MM.1S (cell line): Measurements from ENCODE around the gene PRR15L.

ENCODE experiments used
- DNase-seq: peaks from one replicate; pipeline ENCODE4 v3.0.0-alpha.2; 2015
- H2AFZ ChIP-seq: fragments of 300-600 bp; sonication (generic); 2 replicates; pipeline ENCODE4 v1.6.0; 2016; ENCODE audit warnings: antibody characterized with exemption, low read length
- H3F3A ChIP-seq: fragments of 300-600 bp; sonication (generic); 2 replicates; pipeline ENCODE4 v1.6.1; 2016; ENCODE audit warnings: mild to moderate bottlenecking, antibody characterized with exemption, low read length, moderate library complexity, mixed read lengths; ENCODE audit not compliant: insufficient read depth
- H3K27ac ChIP-seq: fragments of 300-600 bp; sonication (generic); 2 replicates; pipeline ENCODE4 v1.5.1; 2016; ENCODE audit warnings: mild to moderate bottlenecking, low read length
- H3K27me3 ChIP-seq: fragments of 300-600 bp; sonication (generic); replicated peaks from 2 replicates; pipeline ENCODE4 v1.6.0; 2016; ENCODE audit warnings: low read length; ENCODE audit not compliant: insufficient read depth
- H3K36me3 ChIP-seq: fragments of 300-600 bp; sonication (generic); replicated peaks from 2 replicates; pipeline ENCODE4 v1.6.1; 2016; ENCODE audit warnings: mild to moderate bottlenecking, low read length, mixed read lengths; ENCODE audit not compliant: insufficient read depth
- H3K4me1 ChIP-seq: fragments of 300-600 bp; sonication (generic); 2 replicates; pipeline ENCODE4 v1.6.1; 2016; ENCODE audit warnings: low read length, mixed read lengths
- H3K4me2 ChIP-seq: fragments of 300-600 bp; sonication (generic); 2 replicates; pipeline ENCODE4 v1.6.0; 2016; ENCODE audit warnings: low read depth, low read length
- H3K4me3 ChIP-seq: fragments of 300-600 bp; sonication (generic); 2 replicates; pipeline ENCODE4 v1.5.1; 2016; ENCODE audit warnings: low read length, mixed read lengths
- H3K79me2 ChIP-seq: fragments of 300-600 bp; sonication (generic); 2 replicates; pipeline ENCODE4 v1.6.1; 2016; ENCODE audit warnings: mixed run types, low read length, mixed read lengths
- H3K9ac ChIP-seq: fragments of 300-600 bp; sonication (generic); 2 replicates; pipeline ENCODE4 v1.6.1; 2016; ENCODE audit warnings: low read length, mixed read lengths
- H3K9me2 ChIP-seq: fragments of 300-600 bp; sonication (generic); replicated peaks from 2 replicates; pipeline ENCODE4 v1.6.1; 2016; ENCODE audit warnings: mild to moderate bottlenecking, low read length, mixed read lengths; ENCODE audit not compliant: insufficient read depth
- H3K9me3 ChIP-seq: fragments of 300-600 bp; sonication (generic); replicated peaks from 2 replicates; pipeline ENCODE4 v1.6.1; 2016; ENCODE audit warnings: mild to moderate bottlenecking, low read length, mixed read lengths; ENCODE audit not compliant: insufficient read depth
- H4K20me1 ChIP-seq: fragments of 300-600 bp; sonication (generic); 2 replicates; pipeline ENCODE4 v1.6.1; 2016; ENCODE audit warnings: mild to moderate bottlenecking, low read length, moderate library complexity, mixed read lengths; ENCODE audit not compliant: insufficient read depth
- EZH2 ChIP-seq: fragments of 300-600 bp; sonication (generic); optimal IDR thresholded peaks from 2 replicates; pipeline ENCODE3; 2017; ENCODE audit warnings: low read depth, mild to moderate bottlenecking, antibody characterized with exemption, low read length, mixed read lengths
- EZH2phosphoT487 ChIP-seq: fragments of 300-600 bp; sonication (generic); IDR thresholded peaks from 2 replicates; pipeline ENCODE4 v1.6.1; 2018; ENCODE audit warnings: antibody characterized with exemption, low read length
- TF ChIP-seq, protein P1 (sequence below): fragments of 300-600 bp; sonication (generic); IDR thresholded peaks from 2 replicates; pipeline ENCODE4 v1.5.1; 2016; ENCODE audit warnings: antibody characterized with exemption, low read length, mixed read lengths

The PRR15L gene

DNA sequence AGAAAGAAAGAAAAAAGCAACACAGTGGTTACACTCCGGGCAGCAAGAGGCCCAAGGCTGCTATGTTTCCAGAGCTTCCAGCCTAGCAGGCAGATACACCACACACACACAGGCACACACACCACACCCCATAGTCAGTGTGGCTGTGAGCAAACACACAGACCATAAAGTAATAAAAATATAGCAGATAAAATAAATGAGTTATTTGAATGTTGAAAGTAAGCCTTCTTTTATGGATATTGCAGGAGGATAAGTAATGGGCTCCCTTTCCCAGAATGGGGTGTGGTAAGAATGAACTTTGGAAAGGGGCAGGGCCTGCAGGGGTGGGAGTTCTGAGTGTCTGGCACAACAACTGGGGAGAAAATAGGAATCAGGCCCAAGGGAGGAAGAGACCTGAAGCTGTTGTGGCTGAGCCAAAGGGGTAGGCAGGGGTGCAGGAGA lies 8.4 kb upstream of the PRR15L start:
- H3K4me3 ChIP-seq: no peak overlapping the region

GRCh38 chr17:47964856-47965255 lies 7.2 kb upstream of the PRR15L start:
- Histone ChIP-seq H3F3A (no peaks in the 10 kb centered on the region), H3K9ac (no peak overlapping the region), H3K36me3 (no peaks in the 10 kb centered on the region), H3K4me3 (no peak overlapping the region), H3K27me3 (no peaks in the 10 kb centered on the region), H3K4me1 (no peaks in the 10 kb centered on the region), H3K9me2 (no peaks in the 10 kb centered on the region), H3K79me2 (no peaks in the 10 kb centered on the region), H3K9me3 (no peaks in the 10 kb centered on the region), H2AFZ (no peak overlapping the region), H3K4me2 (no peak overlapping the region), H3K27ac (no peak overlapping the region), H4K20me1 (no peaks in the 10 kb centered on the region)
- TF ChIP-seq EZH2phosphoT487 (no peak), EZH2 (no peak)
- TF ChIP-seq, protein P1, sequence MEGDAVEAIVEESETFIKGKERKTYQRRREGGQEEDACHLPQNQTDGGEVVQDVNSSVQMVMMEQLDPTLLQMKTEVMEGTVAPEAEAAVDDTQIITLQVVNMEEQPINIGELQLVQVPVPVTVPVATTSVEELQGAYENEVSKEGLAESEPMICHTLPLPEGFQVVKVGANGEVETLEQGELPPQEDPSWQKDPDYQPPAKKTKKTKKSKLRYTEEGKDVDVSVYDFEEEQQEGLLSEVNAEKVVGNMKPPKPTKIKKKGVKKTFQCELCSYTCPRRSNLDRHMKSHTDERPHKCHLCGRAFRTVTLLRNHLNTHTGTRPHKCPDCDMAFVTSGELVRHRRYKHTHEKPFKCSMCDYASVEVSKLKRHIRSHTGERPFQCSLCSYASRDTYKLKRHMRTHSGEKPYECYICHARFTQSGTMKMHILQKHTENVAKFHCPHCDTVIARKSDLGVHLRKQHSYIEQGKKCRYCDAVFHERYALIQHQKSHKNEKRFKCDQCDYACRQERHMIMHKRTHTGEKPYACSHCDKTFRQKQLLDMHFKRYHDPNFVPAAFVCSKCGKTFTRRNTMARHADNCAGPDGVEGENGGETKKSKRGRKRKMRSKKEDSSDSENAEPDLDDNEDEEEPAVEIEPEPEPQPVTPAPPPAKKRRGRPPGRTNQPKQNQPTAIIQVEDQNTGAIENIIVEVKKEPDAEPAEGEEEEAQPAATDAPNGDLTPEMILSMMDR: no peak
- DNase-seq: no peak

More for the DNA sequence above, 8.4 kb upstream of the PRR15L start:
- no peak overlapping the region for H3K9ac ChIP-seq
- H2AFZ ChIP-seq: no peak overlapping the region
- H3K9me2 ChIP-seq: no peaks in the 10 kb centered on the region
- no peaks in the 10 kb centered on the region for H3K36me3 ChIP-seq
- H3F3A ChIP-seq: no peaks in the 10 kb centered on the region
- H3K79me2 ChIP-seq: peaks cover 1% of the 10 kb centered on the region
- no peak overlapping the region for H3K27ac ChIP-seq
- no peaks in the 10 kb centered on the region for H3K27me3 ChIP-seq
- DNase-seq: no peak
- TF ChIP-seq, protein P1: no peak
- TF ChIP-seq EZH2: no peak
- no peak for TF ChIP-seq EZH2phosphoT487
- H3K4me1 ChIP-seq: peaks cover 5% of the 10 kb centered on the region
- no peak overlapping the region for H3K4me2 ChIP-seq
- H3K9me3 ChIP-seq: no peaks in the 10 kb centered on the region
- no peaks in the 10 kb centered on the region for H4K20me1 ChIP-seq

- no peak overlapping the region for H3K27ac ChIP-seq
- TF ChIP-seq EZH2: no peak
- no peak for TF ChIP-seq EZH2phosphoT487
- TF ChIP-seq, protein P1: no peak
These were observed 5.2 kb upstream of the PRR15L start for GRCh38 chr17:47962901-47963300.

More at GRCh38 chr17:47962901-47963300, 5.2 kb upstream of the PRR15L start:
- Histone ChIP-seq H3K9ac (no peak overlapping the region), H3K27me3 (no peaks in the 10 kb centered on the region), H2AFZ (no peak overlapping the region), H3K36me3 (no peaks in the 10 kb centered on the region), H3K4me2 (no peak overlapping the region), H3K9me3 (no peaks in the 10 kb centered on the region), H3K9me2 (no peaks in the 10 kb centered on the region), H4K20me1 (no peaks in the 10 kb centered on the region), H3K79me2 (no peaks in the 10 kb centered on the region), H3K4me3 (no peak overlapping the region), H3K4me1 (peaks cover 6% of the 10 kb centered on the region), H3F3A (no peaks in the 10 kb centered on the region)
- DNase-seq: no peak
